ENCODE data around the gene MARCHF11. TPM values are rescaled to one million over a fixed set of nuclear protein-coding genes. Genes with fewer than 3 reads are reported as not detected.

The MARCHF11 gene
- total RNA-seq, 6 experiments from 2014 or later = not detected

- TF ChIP-seq POLR2A (IDR thresholded peaks at IDR 0.05) (no peak), CTCF (IDR thresholded peaks at IDR 0.05) (no peak)
- intact Hi-C loops (cut with DNase I) = no loop called here
- Histone ChIP-seq H3K36me3 (no peaks in the 10 kb centered on the region), H3K27me3 (no peaks in the 10 kb centered on the region), H3K4me3 (no peak overlapping the region), H3K9me3 (no peaks in the 10 kb centered on the region), H3K27ac (no peak overlapping the region), H3K4me1 (no peaks in the 10 kb centered on the region)
- ATAC-seq (no peak), DNase-seq (no peak)
- WGBS (ENCODE audit: insufficient coverage, low coverage, low lambda C conversion rate, missing lambda C conversion rate) = 57% methylated on average over 6 of the region's 6 CpGs
These were observed 89.3 kb downstream of the MARCHF11 start for GRCh38 chr5:16090270-16090669.

- Histone ChIP-seq H3K4me3 (no peak overlapping the region), H3K4me1 (no peaks in the 10 kb centered on the region), H3K9me3 (no peaks in the 10 kb centered on the region), H3K27ac (no peak overlapping the region), H3K36me3 (no peaks in the 10 kb centered on the region), H3K27me3 (no peaks in the 10 kb centered on the region)
- ATAC-seq (no peak), DNase-seq (no peak)
- intact Hi-C loops (cut with DNase I) = no loop called here
- TF ChIP-seq POLR2A (IDR thresholded peaks at IDR 0.05) (no peak), CTCF (IDR thresholded peaks at IDR 0.05) (no peak)
- 39% methylated on average over 3 of the region's 4 CpGs for WGBS (ENCODE audit: insufficient coverage, low coverage, low lambda C conversion rate, missing lambda C conversion rate)
These were observed 96.6 kb downstream of the MARCHF11 start for GRCh38 chr5:16082982-16083381.

- ATAC-seq (no peak), DNase-seq (no peak)
- Histone ChIP-seq H3K9me3 (no peaks in the 10 kb centered on the region), H3K4me1 (no peaks in the 10 kb centered on the region), H3K36me3 (no peaks in the 10 kb centered on the region), H3K4me3 (no peak overlapping the region), H3K27me3 (no peaks in the 10 kb centered on the region), H3K27ac (no peak overlapping the region)
- WGBS (ENCODE audit: insufficient coverage, low coverage, low lambda C conversion rate, missing lambda C conversion rate) = 45% methylated on average over 7 of the region's 7 CpGs
- TF ChIP-seq CTCF (IDR thresholded peaks at IDR 0.05) (no peak), POLR2A (IDR thresholded peaks at IDR 0.05) (no peak)
- intact Hi-C loops (cut with DNase I) = no loop called here
These were observed 97.5 kb downstream of the MARCHF11 start for GRCh38 chr5:16082053-16082452.

GRCh38 chr5:16081376-16081955 is 98.1 kb downstream of the MARCHF11 start:
- no peak overlapping the region for H3K4me3 ChIP-seq
- no peaks in the 10 kb centered on the region for H3K36me3 ChIP-seq
- intact Hi-C loops (cut with DNase I) = no loop called here
- no peaks in the 10 kb centered on the region for H3K27me3 ChIP-seq
- DNase-seq (no peak), ATAC-seq (no peak)
- H3K27ac ChIP-seq = no peak overlapping the region
- H3K4me1 ChIP-seq = no peaks in the 10 kb centered on the region
- TF ChIP-seq CTCF (IDR thresholded peaks at IDR 0.05) = no peak
- no peak for TF ChIP-seq POLR2A (IDR thresholded peaks at IDR 0.05)
- no peaks in the 10 kb centered on the region for H3K9me3 ChIP-seq
- 56% methylated on average over 9 of the region's 10 CpGs for WGBS (ENCODE audit: insufficient coverage, low coverage, low lambda C conversion rate, missing lambda C conversion rate)

- TF ChIP-seq POLR2A (IDR thresholded peaks at IDR 0.05) = no peak
- no peak for TF ChIP-seq CTCF (IDR thresholded peaks at IDR 0.05)
- no peak overlapping the region for H3K27ac ChIP-seq
- no peaks in the 10 kb centered on the region for H3K4me1 ChIP-seq
- H3K9me3 ChIP-seq = no peaks in the 10 kb centered on the region
- DNase-seq = no peak
- no peak overlapping the region for H3K4me3 ChIP-seq
- H3K27me3 ChIP-seq = no peaks in the 10 kb centered on the region
- 75% methylated on average over 7 of the region's 7 CpGs for WGBS (ENCODE audit: insufficient coverage, low coverage, low lambda C conversion rate, missing lambda C conversion rate)
- ATAC-seq = no peak
- intact Hi-C loops (cut with DNase I) = no loop called here
- no peaks in the 10 kb centered on the region for H3K36me3 ChIP-seq
These were observed 102.9 kb downstream of the MARCHF11 start for GRCh38 chr5:16076657-16077056.

Data from right lobe of liver (tissue), 6 donors.